ENCODE results near the gene HPSE.

The HPSE gene

GRCh38 chr4:83361416-83362103 lies 26.9 kb upstream of the HPSE start:
- TF ChIP-seq POLR2AphosphoS5 (IDR thresholded peaks at IDR 0.05; ENCODE audit: low read depth, low read length), result no peak
- no peak for TF ChIP-seq TAF1 (IDR thresholded peaks at IDR 0.05; ENCODE audit: borderline replicate concordance, low read depth, low read length)
- no peak for TF ChIP-seq POLR2A (IDR thresholded peaks at IDR 0.05; ENCODE audit: low read depth, low read length)
- FAIRE-seq (no peak), DNase-seq (ENCODE audit: insufficient read length) (no peak)

- no peak for DNase-seq (ENCODE audit: insufficient read length)
- no peak for FAIRE-seq
- no peak for TF ChIP-seq POLR2A (IDR thresholded peaks at IDR 0.05; ENCODE audit: low read depth, low read length)
- TF ChIP-seq POLR2AphosphoS5 (IDR thresholded peaks at IDR 0.05; ENCODE audit: low read depth, low read length), result no peak
- TF ChIP-seq TAF1 (IDR thresholded peaks at IDR 0.05; ENCODE audit: borderline replicate concordance, low read depth, low read length), result no peak
Observed at GRCh38 chr4:83360018-83360417, 25.4 kb upstream of the HPSE start.

GRCh38 chr4:83358410-83358809 lies 23.8 kb upstream of the HPSE start:
- no peak for FAIRE-seq
- no peak for TF ChIP-seq POLR2AphosphoS5 (IDR thresholded peaks at IDR 0.05; ENCODE audit: low read depth, low read length)
- TF ChIP-seq POLR2A (IDR thresholded peaks at IDR 0.05; ENCODE audit: low read depth, low read length), result no peak
- TF ChIP-seq TAF1 (IDR thresholded peaks at IDR 0.05; ENCODE audit: borderline replicate concordance, low read depth, low read length), result no peak
- DNase-seq (ENCODE audit: insufficient read length), result no peak

GRCh38 chr4:83356899-83357661 lies 22.4 kb upstream of the HPSE start:
- DNase-seq (ENCODE audit: insufficient read length), result no peak
- no peak for TF ChIP-seq POLR2A (IDR thresholded peaks at IDR 0.05; ENCODE audit: low read depth, low read length)
- TF ChIP-seq POLR2AphosphoS5 (IDR thresholded peaks at IDR 0.05; ENCODE audit: low read depth, low read length), result no peak
- TF ChIP-seq TAF1 (IDR thresholded peaks at IDR 0.05; ENCODE audit: borderline replicate concordance, low read depth, low read length), result no peak
- no peak for FAIRE-seq

GRCh38 chr4:83353516-83353915 lies 18.9 kb upstream of the HPSE start:
- TF ChIP-seq POLR2A (IDR thresholded peaks at IDR 0.05; ENCODE audit: low read depth, low read length), result no peak
- no peak for TF ChIP-seq POLR2AphosphoS5 (IDR thresholded peaks at IDR 0.05; ENCODE audit: low read depth, low read length)
- TF ChIP-seq TAF1 (IDR thresholded peaks at IDR 0.05; ENCODE audit: borderline replicate concordance, low read depth, low read length), result no peak
- no peak for FAIRE-seq
- no peak for DNase-seq (ENCODE audit: insufficient read length)

GRCh38 chr4:83348074-83348473 lies 13.4 kb upstream of the HPSE start:
- FAIRE-seq (no peak), DNase-seq (ENCODE audit: insufficient read length) (no peak)
- TF ChIP-seq POLR2AphosphoS5 (IDR thresholded peaks at IDR 0.05; ENCODE audit: low read depth, low read length), result no peak
- TF ChIP-seq POLR2A (IDR thresholded peaks at IDR 0.05; ENCODE audit: low read depth, low read length), result no peak
- TF ChIP-seq TAF1 (IDR thresholded peaks at IDR 0.05; ENCODE audit: borderline replicate concordance, low read depth, low read length), result no peak

- FAIRE-seq (no peak), DNase-seq (ENCODE audit: insufficient read length) (no peak)
- TF ChIP-seq TAF1 (IDR thresholded peaks at IDR 0.05; ENCODE audit: borderline replicate concordance, low read depth, low read length) (no peak), POLR2A (IDR thresholded peaks at IDR 0.05; ENCODE audit: low read depth, low read length) (no peak), POLR2AphosphoS5 (IDR thresholded peaks at IDR 0.05; ENCODE audit: low read depth, low read length) (no peak)
Observed at GRCh38 chr4:83342476-83342875, 7.8 kb upstream of the HPSE start.

GRCh38 chr4:83340692-83341343 lies 6.2 kb upstream of the HPSE start:
- TF ChIP-seq POLR2A (IDR thresholded peaks at IDR 0.05; ENCODE audit: low read depth, low read length) (no peak), POLR2AphosphoS5 (IDR thresholded peaks at IDR 0.05; ENCODE audit: low read depth, low read length) (no peak)
- FAIRE-seq (no peak), DNase-seq (ENCODE audit: insufficient read length) (no peak)

- FAIRE-seq (no peak), DNase-seq (ENCODE audit: insufficient read length) (no peak)
- TF ChIP-seq TAF1 (IDR thresholded peaks at IDR 0.05; ENCODE audit: borderline replicate concordance, low read depth, low read length), result no peak
- TF ChIP-seq POLR2A (IDR thresholded peaks at IDR 0.05; ENCODE audit: low read depth, low read length), result no peak
- TF ChIP-seq POLR2AphosphoS5 (IDR thresholded peaks at IDR 0.05; ENCODE audit: low read depth, low read length), result no peak
Observed at GRCh38 chr4:83339573-83339972, 4.9 kb upstream of the HPSE start.

GRCh38 chr4:83335701-83336100 lies 1.1 kb upstream of the HPSE start:
- TF ChIP-seq POLR2AphosphoS5 (IDR thresholded peaks at IDR 0.05; ENCODE audit: low read depth, low read length) (no peak), POLR2A (IDR thresholded peaks at IDR 0.05; ENCODE audit: low read depth, low read length) (no peak), TAF1 (IDR thresholded peaks at IDR 0.05; ENCODE audit: borderline replicate concordance, low read depth, low read length) (no peak)
- FAIRE-seq (no peak), DNase-seq (ENCODE audit: insufficient read length) (no peak)

- TF ChIP-seq TAF1 (IDR thresholded peaks at IDR 0.05; ENCODE audit: borderline replicate concordance, low read depth, low read length), result no peak
- no peak for TF ChIP-seq POLR2A (IDR thresholded peaks at IDR 0.05; ENCODE audit: low read depth, low read length)
- TF ChIP-seq POLR2AphosphoS5 (IDR thresholded peaks at IDR 0.05; ENCODE audit: low read depth, low read length), result no peak
- no peak for FAIRE-seq
- no peak for DNase-seq (ENCODE audit: insufficient read length)
Observed at GRCh38 chr4:83331956-83332355, 2.7 kb downstream of the HPSE start.

All from GM12892 (cell line).